Esophagus squamous epithelium (tissue), 5 donors: ENCODE data around the gene TULP4. TPM values are rescaled to one million over a fixed set of nuclear protein-coding genes. Genes with fewer than 3 reads are reported as not detected.

Source experiments
- DNase-seq: peaks from one replicate; lab custom pipeline; 2025; lab: John Stamatoyannopoulos, UW
- H3K27ac ChIP-seq, 4 donors: fragments of 200-600 bp; sonication (generic); one replicate each; pipeline ENCODE4 v1.5.1; 2016 to 2019; ENCODE audit warnings: mild to moderate bottlenecking in 1 of 4
- H3K27me3 ChIP-seq, 4 donors: fragments of 200-600 bp; sonication (generic); 1 replicate in 3 of 4; 2 replicates in 1 of 4; pipeline versions ENCODE4 v1.5.1 to v1.6.0; 2017 to 2021; ENCODE audit warnings: antibody characterized with exemption in 1 of 4
- H3K36me3 ChIP-seq, 3 donors: fragments of 200-600 bp; sonication (generic); one replicate each; pipeline ENCODE4 v1.5.1; 2016 to 2019
- H3K4me1 ChIP-seq, 3 donors: fragments of 200-600 bp; sonication (generic); one replicate each; pipeline ENCODE4 v1.5.1; 2017 to 2019
- H3K4me3 ChIP-seq, 4 donors: fragments of 200-600 bp; sonication (generic); 1 replicate in 3 of 4; 2 replicates in 1 of 4; pipeline ENCODE4 v1.5.1; 2016 to 2019; ENCODE audit warnings: mild to moderate bottlenecking in 2 of 4, moderate library complexity in 1 of 4
- H3K9me3 ChIP-seq, 3 donors: fragments of 200-600 bp; sonication (generic); one replicate each; pipeline ENCODE4 v1.5.1; 2016 to 2019
- CTCF ChIP-seq, 6 experiments: fragments of 450-650 bp in 4 of 6; fragments of 200-600 bp in 2 of 6; sonication (generic) in 2 of 6; IDR thresholded peaks; one replicate each; pipeline ENCODE4 v1.5.1; 2016 to 2019; ENCODE audit warnings: antibody characterized with exemption in 6 of 6, mild to moderate bottlenecking in 4 of 6, moderate library complexity in 4 of 6
- POLR2A ChIP-seq, 4 donors: fragments of 450-650 bp; IDR thresholded peaks; one replicate each; pipeline ENCODE4 v1.6.1; 2017; ENCODE audit warnings: antibody characterized with exemption in 4 of 4, mild to moderate bottlenecking in 4 of 4, moderate library complexity in 3 of 4
- WGBS, 2 donors: methylation state at CpG; one replicate each; pipeline ENCODE4 v1.1.5; 2018; 5-methylcytosine and 5-hydroxymethylcytosine counted together
- intact Hi-C: fragments of 100-400 bp; cut with DNase I; formaldehyde crosslinking; loops from one replicate; pipeline ENCODE4 v1.15.0; 2022
- total RNA-seq, 4 donors: library from RNA; depleted of rRNA; stranded (reverse); fragments of >200 nt; gene quantifications; one replicate each; pipeline ENCODE4 v1.1.0, GENCODE V29; 2016
- donor health status: DM: yes; HTN: yes; CAD: no.

The TULP4 gene
- total RNA-seq, 4 donors from 2014 or later, result 50.9 to 104 (median 59.2) TPM

GRCh38 chr6:158439255-158439654 lies 127.0 kb downstream of the TULP4 start:
- Histone ChIP-seq H3K9me3 (no peaks in the 10 kb centered on the region), H3K27me3 (no peaks in the 10 kb centered on the region), H3K4me3 (no peak overlapping the region), H3K4me1 (no peaks in the 10 kb centered on the region), H3K27ac (no peak overlapping the region), H3K36me3 (peaks cover 0 to 21% (median 0%) of the 10 kb centered on the region in 3 donors)
- intact Hi-C loops, result no loop called here
- no peak for TF ChIP-seq POLR2A (IDR thresholded peaks at IDR 0.05)
- TF ChIP-seq CTCF (IDR thresholded peaks at IDR 0.05), result no peak
- no peak for DNase-seq

GRCh38 chr6:158441716-158442215 lies 129.5 kb downstream of the TULP4 start:
- H3K9me3 ChIP-seq, result no peaks in the 10 kb centered on the region
- no peak overlapping the region for H3K4me3 ChIP-seq
- H3K36me3 ChIP-seq, result peaks cover 0 to 13% (median 0%) of the 10 kb centered on the region in 3 donors
- TF ChIP-seq POLR2A (IDR thresholded peaks at IDR 0.05) (no peak), CTCF (IDR thresholded peaks at IDR 0.05) (no peak)
- H3K27me3 ChIP-seq, result no peaks in the 10 kb centered on the region
- no peak for DNase-seq
- WGBS, 2 donors, result 57 to 74% methylated on average over 7 of the region's 7 CpGs
- no peaks in the 10 kb centered on the region for H3K4me1 ChIP-seq
- H3K27ac ChIP-seq, result no peak overlapping the region
- intact Hi-C loops, result no loop called here

- H3K4me3 ChIP-seq, result no peak overlapping the region
- DNase-seq, result no peak
- H3K4me1 ChIP-seq, result peaks cover 0 to under 1% (median 0%) of the 10 kb centered on the region in 3 donors
- no peaks in the 10 kb centered on the region for H3K27me3 ChIP-seq
- H3K9me3 ChIP-seq, result no peaks in the 10 kb centered on the region
- peaks cover 0 to 13% (median 0%) of the 10 kb centered on the region in 3 donors for H3K36me3 ChIP-seq
- 93 to 100% methylated on average over 4 of the region's 4 CpGs for WGBS, 2 donors
- intact Hi-C loops, result no loop called here
- no peak overlapping the region for H3K27ac ChIP-seq
- TF ChIP-seq POLR2A (IDR thresholded peaks at IDR 0.05) (no peak), CTCF (IDR thresholded peaks at IDR 0.05) (no peak)
Observed at GRCh38 chr6:158442306-158442705, 130.0 kb downstream of the TULP4 start.

GRCh38 chr6:158445426-158446085 lies 133.3 kb downstream of the TULP4 start:
- TF ChIP-seq CTCF (IDR thresholded peaks at IDR 0.05) (no peak), POLR2A (IDR thresholded peaks at IDR 0.05) (no peak)
- no peak overlapping the region for H3K27ac ChIP-seq
- peaks cover 0 to 8% (median 0%) of the 10 kb centered on the region in 3 donors for H3K4me1 ChIP-seq
- WGBS, 2 donors, result 90 to 97% methylated on average over 5 of the region's 5 CpGs
- no peaks in the 10 kb centered on the region for H3K27me3 ChIP-seq
- H3K9me3 ChIP-seq, result no peaks in the 10 kb centered on the region
- intact Hi-C loops, result no loop called here
- DNase-seq, result no peak
- H3K4me3 ChIP-seq, result no peak overlapping the region
- peaks cover 0 to 29% (median 0%) of the 10 kb centered on the region in 3 donors for H3K36me3 ChIP-seq

GRCh38 chr6:158448856-158449255 lies 136.6 kb downstream of the TULP4 start:
- Histone ChIP-seq H3K27ac (no peak overlapping the region), H3K27me3 (no peaks in the 10 kb centered on the region), H3K4me1 (peaks cover 0 to 33% (median 6%) of the 10 kb centered on the region in 3 donors), H3K4me3 (no peak overlapping the region), H3K36me3 (peaks cover 0 to 34% (median 0%) of the 10 kb centered on the region in 3 donors), H3K9me3 (no peaks in the 10 kb centered on the region)
- WGBS, 2 donors, result 84 to 91% methylated on average over 5 to 9 of the region's 14 CpGs
- intact Hi-C loops, result no loop called here
- no peak for DNase-seq
- TF ChIP-seq POLR2A (IDR thresholded peaks at IDR 0.05) (no peak), CTCF (IDR thresholded peaks at IDR 0.05) (no peak)
